Subcutaneous adipose tissue (tissue), 4 donors: ENCODE measurements around the gene PHF14. TPM values are rescaled to one million over a fixed set of nuclear protein-coding genes. Genes with fewer than 3 reads are reported as not detected.

Experiments used
- CTCF ChIP-seq: fragments of 450-650 bp; IDR thresholded peaks from one replicate; pipeline ENCODE4 v1.5.1; 2016; ENCODE audit warnings: low read depth, mild to moderate bottlenecking, control low read depth, antibody characterized with exemption, moderate library complexity
- total RNA-seq, 4 donors: library from RNA; depleted of rRNA; stranded (reverse); fragments of >200 nt; gene quantifications; one replicate each; pipeline ENCODE4 v1.1.0, GENCODE V29; 2016

PHF14 gene
- total RNA-seq, 4 donors from 2014 or later, result 39.9 to 51.7 (median 42.9) TPM

GRCh38 chr7:11130012-11130411, 156.3 kb downstream of the PHF14 start:
- no peak for TF ChIP-seq CTCF

GRCh38 chr7:11130601-11131000, 156.9 kb downstream of the PHF14 start:
- no peak for TF ChIP-seq CTCF

- TF ChIP-seq CTCF, result no peak
Measured at GRCh38 chr7:11133436-11133959, 159.8 kb downstream of the PHF14 start.

- TF ChIP-seq CTCF, result no peak
Measured at GRCh38 chr7:11135573-11135972, 161.9 kb downstream of the PHF14 start.

- TF ChIP-seq CTCF, result no peak
Measured at GRCh38 chr7:11141541-11141940, 167.9 kb downstream of the PHF14 start.

GRCh38 chr7:11153694-11154093, 180.0 kb downstream of the PHF14 start:
- TF ChIP-seq CTCF, result no peak

GRCh38 chr7:11155883-11156282, 182.2 kb downstream of the PHF14 start:
- TF ChIP-seq CTCF, result no peak
